ENCODE data around the gene SEPTIN12. TPM values are rescaled to one million over a fixed set of nuclear protein-coding genes. Genes with fewer than 3 reads are reported as not detected.

The SEPTIN12 gene
- not detected in 2 replicates for total RNA-seq

DNA sequence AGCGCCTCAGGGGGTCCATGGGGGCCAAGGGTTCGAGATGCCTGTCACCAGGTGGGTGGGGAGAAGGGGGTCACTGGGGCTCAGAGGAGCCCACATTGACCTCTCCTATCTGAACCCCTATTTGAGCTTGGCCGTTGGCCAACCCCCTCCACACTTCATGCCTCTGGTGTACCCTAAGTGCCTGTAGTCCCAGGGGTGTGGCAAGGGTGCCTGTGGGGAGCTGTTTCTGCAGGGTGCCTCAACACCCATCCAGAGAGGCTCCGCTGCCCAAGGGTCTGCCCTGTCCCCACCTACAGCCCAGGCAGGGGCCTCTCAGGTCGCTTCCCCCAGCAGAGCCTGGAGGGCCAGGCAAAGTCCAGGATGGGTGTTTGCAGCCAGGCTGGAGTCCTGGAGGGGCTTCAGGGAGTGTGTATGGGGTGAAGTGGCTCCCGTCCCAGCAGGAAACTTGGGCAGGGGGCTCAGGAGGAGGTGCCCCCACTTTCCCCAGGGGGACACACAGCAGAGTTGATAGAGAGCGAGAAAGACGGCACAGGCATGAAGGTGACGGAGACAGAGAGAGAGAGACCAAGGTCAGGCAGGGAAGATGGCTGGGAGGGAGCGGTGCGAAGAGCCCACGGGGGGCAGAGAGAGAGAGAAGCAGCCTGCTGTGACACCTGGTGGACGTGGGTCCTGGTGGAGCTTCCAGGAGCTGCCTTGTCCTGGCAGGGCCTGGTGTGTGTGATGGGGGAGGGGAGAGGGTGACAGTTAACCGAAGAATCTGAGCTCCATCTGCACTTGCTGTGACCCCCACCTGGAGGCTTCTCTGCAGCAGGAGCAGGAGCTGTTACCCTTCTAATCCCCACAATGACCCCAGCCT, at the start of gene SEPTIN12:
Gene SEPTIN12 (minus strand): TSS at position 719 of the 856 bp plus-strand sequence. CDS start 700 bp downstream, at position 19.

DNA sequence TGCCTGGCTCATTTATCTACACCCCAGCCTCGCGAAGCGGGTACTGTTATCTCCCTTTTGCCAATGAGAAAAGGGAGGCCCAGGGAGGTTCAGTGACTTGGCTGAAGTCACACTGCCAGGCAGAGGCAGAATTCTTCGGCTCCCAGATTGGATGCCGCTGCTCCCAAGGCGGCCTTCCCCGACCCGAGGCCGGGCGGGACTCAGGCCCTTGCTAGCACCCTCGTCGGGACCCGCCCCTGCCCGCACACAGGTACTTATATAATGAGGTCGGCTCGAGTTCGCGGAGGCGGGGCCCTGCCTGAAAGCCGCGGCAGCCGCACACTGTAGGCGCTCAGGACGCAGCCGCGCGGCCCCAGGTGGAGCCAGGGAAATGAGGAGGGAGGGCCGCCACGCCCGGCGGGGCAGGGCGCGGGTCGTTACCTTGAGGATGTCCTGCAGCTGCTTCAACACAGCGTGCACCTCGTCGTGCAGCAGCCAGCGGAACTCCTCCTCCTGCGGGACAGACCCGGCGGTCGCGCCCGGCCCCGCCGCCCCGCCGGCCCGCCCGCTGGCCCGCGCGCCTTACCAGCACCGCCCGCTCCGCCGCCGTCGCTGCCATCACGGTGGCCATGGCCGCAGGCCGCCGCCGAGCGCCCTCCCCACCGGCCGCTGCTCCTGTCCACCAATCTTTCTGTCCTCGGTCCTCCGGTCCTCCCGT, 14.0 kb upstream of the SEPTIN12 start, which contains the start of gene ROGDI:
Gene ROGDI (minus strand): TSS at position 672 of the 697 bp plus-strand sequence. CDS start 62 bp downstream, at position 610.

DNA sequence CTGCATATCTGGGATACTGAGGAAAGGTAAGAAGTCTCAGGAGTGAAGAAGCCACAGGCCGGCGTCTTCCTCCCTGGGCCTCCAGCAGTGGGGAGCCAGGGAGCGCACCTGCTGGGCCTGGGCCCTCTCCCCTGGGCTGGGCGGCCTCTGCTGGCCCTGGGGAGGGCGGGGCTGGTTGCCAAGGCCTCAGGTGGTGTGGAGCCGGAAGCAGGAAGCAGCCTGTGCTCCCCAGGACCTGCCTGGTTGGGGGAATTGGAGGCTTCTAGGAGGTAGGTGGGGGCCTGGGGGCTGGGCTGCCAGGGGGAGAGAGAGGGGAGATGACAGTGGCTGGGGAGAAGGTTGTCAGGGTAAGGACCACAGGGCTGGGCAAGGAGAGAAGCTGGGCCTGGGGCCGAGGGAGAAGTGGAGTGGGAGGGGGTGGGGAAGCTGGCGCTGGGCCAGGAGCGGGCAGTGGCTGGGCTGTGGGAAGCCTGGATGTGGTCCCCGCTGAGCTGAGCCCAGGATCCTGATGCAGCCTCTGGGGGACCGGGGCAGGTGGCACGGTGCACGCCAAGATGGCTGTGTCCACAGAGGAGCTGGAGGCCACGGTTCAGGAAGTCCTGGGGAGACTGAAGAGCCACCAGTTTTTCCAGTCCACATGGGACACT, 7.2 kb upstream of the SEPTIN12 start, which contains the start of gene SMIM22:
Gene SMIM22 (plus strand): TSS at position 189 of the 647 bp plus-strand sequence. CDS start 366 bp downstream, at position 555.

DNA sequence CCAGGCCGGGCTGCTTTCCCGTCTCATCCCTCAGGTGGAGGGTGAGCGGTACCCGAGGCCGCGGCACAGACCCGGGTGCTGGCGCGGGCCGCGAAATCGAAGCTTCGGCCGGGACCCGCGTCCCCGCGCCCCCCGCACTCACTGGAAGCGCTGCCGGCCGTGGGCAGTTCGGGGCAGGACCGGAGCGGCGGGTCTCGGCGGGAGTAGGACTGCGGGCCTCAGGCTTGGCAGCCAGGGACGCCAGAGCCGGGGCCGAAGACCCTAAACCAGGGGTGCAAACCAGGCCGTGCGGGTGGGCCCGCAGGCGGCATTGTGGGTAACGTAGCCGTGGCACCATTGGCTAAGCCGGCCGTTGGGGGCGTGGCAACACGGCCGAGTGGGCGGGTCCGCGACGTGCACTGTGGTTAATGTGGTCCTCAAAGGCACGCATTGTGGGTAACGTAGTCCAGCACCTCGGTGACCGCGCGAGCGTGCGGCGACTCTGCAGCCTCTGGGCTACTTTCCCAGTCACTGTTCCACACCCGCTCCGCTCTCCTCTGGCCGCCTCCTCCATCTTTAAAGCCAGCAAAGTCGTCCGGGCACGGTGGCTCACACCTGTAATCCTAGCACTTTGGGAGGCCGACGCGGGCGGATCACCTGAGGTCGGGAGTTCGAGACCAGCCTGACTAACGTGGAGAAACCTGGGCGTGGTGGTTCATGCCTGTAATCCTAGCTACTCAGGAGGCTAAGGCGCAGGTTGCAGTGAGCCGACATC, 21.1 kb downstream of the SEPTIN12 start, which contains the start of gene ZNF500:
Gene ZNF500 (minus strand): TSS at position 288 of the 754 bp plus-strand sequence. CDS start 1,184 bp downstream, outside the sequence.

GRCh38 chr16:4734063-4734729, 53.9 kb downstream of the SEPTIN12 start, which contains the start of the genes ANKS3 and DNAAF8:
ANKS3 (minus strand) TSS chr16:4734271; CDS start chr16:4730149, 4,122 bp downstream.
DNAAF8 (plus strand) TSS chr16:4734537; CDS start chr16:4736515, 1,978 bp downstream.

Other genes starting within 250 kb of the SEPTIN12 start
- gene CDIP1, start 249.6 kb downstream of the SEPTIN12 start, total RNA-seq = 16.1 and 25.0 TPM in 2 replicates
- 0.07 TPM in 1 of 2 replicates, not detected in the other for gene C16orf96, start 232.0 kb downstream of the SEPTIN12 start, total RNA-seq
- 3.5 and 7.0 TPM in 2 replicates for gene UBALD1, start 173.5 kb downstream of the SEPTIN12 start, total RNA-seq
- gene MGRN1, start 163.5 kb downstream of the SEPTIN12 start, total RNA-seq = 38.8 and 56.0 TPM in 2 replicates
- gene NUDT16L1, start 94.8 kb downstream of the SEPTIN12 start, total RNA-seq = 22.6 and 23.5 TPM in 2 replicates
- gene ANKS3, start 54.1 kb downstream of the SEPTIN12 start, total RNA-seq = 25.3 and 37.1 TPM in 2 replicates
- 1.0 and 1.2 TPM in 2 replicates for gene DNAAF8, start 53.8 kb downstream of the SEPTIN12 start, total RNA-seq
- 8.1 and 11.3 TPM in 2 replicates for gene ZNF500, start 21.2 kb downstream of the SEPTIN12 start, total RNA-seq
- not detected in 2 replicates for gene SMIM22, start 7.0 kb upstream of the SEPTIN12 start, total RNA-seq
- gene ROGDI, start 14.3 kb upstream of the SEPTIN12 start, total RNA-seq = 9.2 and 9.5 TPM in 2 replicates
- gene GLYR1, start 58.9 kb upstream of the SEPTIN12 start, total RNA-seq = 51.8 and 56.2 TPM in 2 replicates
- gene UBN1, start 59.1 kb upstream of the SEPTIN12 start, total RNA-seq = 25.9 and 26.6 TPM in 2 replicates
- gene PPL, start 148.8 kb upstream of the SEPTIN12 start, total RNA-seq = 7.7 and 29.5 TPM in 2 replicates
- gene SEC14L5, start 170.0 kb upstream of the SEPTIN12 start, total RNA-seq = 0.30 and 0.39 TPM in 2 replicates
- 16.2 and 25.8 TPM in 2 replicates for gene NAGPA, start 245.6 kb upstream of the SEPTIN12 start, total RNA-seq

Measured in smooth muscle cell of the pulmonary artery (primary cell).